Measurements from ENCODE around the gene C2orf68. TPM values are rescaled to one million over a fixed set of nuclear protein-coding genes. Genes with fewer than 3 reads are reported as not detected.
A peak's percentile ranks its signal among the peaks of the same experiment; 100 is the strongest.
"Not testable (repeated sequence)": the region's sequence is repeated elsewhere in the genome, so short reads cannot be mapped to it uniquely, and the experiment has no call there.

C2orf68 gene
- total and polyA plus RNA-seq, 2 of the 8 experiments (the other 6 are each of a cell fraction or from before 2014, with no cell fraction given) = 46.3 to 49.4 TPM

- H2AFZ ChIP-seq (ENCODE audit: low read length) = not testable (repeated sequence)
- H3K9ac ChIP-seq (replicated peaks in 1 of 4; ENCODE audit: extremely low read depth in 1 of 4, low read depth in 3 of 4, low read length in 3 of 4) = peak overlapping the region in 1 of 4 experiments; percentile 79; a peak in 1 of 7 replicates
Measured at GRCh38 chr2:85560403-85560726, 51.5 kb downstream of the C2orf68 start.

More at GRCh38 chr2:85560403-85560726, 51.5 kb downstream of the C2orf68 start:
- not testable (repeated sequence) for DNase-seq (ENCODE audit: low read depth in 1 of 2, low spot score in 2 of 2); H3K4ac ChIP-seq (replicated peaks; ENCODE audit: insufficient read length, low read depth, low read length); H4K5ac ChIP-seq (ENCODE audit: insufficient read length, low read depth, low read length); H3K23ac ChIP-seq (ENCODE audit: insufficient read length); H3K18ac ChIP-seq (ENCODE audit: extremely low read depth, low read length); H3K14ac ChIP-seq (ENCODE audit: insufficient read length); H3K27ac ChIP-seq (ENCODE audit: low read depth, low read length); H2BK12ac ChIP-seq (ENCODE audit: low read depth, low read length); H2BK120ac ChIP-seq (replicated peaks; ENCODE audit: low read depth, low read length); H2BK15ac ChIP-seq (ENCODE audit: low read length); H2AK5ac ChIP-seq (ENCODE audit: low read depth, low read length); H3K23me2 ChIP-seq (ENCODE audit: low read depth, low read length); H4K8ac ChIP-seq (ENCODE audit: extremely low read depth, insufficient read depth, low read length); H3K9me3 ChIP-seq (ENCODE audit: insufficient read depth in 2 of 2, low read depth in 1 of 2, low read length in 1 of 2); H3K4me1 ChIP-seq (replicated peaks in 1 of 4; ENCODE audit: control insufficient read depth in 3 of 4, insufficient read depth in 4 of 4, low read length in 3 of 4); H2BK20ac ChIP-seq (ENCODE audit: low read length); H4K91ac ChIP-seq (replicated peaks; ENCODE audit: insufficient read length, low read length); H3K27me3 ChIP-seq (replicated peaks in 1 of 4; ENCODE audit: control insufficient read depth in 3 of 4, extremely low read depth in 1 of 4, insufficient read depth in 3 of 4, low read length in 3 of 4); H3K79me1 ChIP-seq (ENCODE audit: low read depth, low read length); H2BK5ac ChIP-seq (ENCODE audit: low read depth, low read length); H4K20me1 ChIP-seq (replicated peaks in 1 of 2; ENCODE audit: control insufficient read depth in 1 of 2, insufficient read depth in 2 of 2, low read length in 2 of 2); H3K56ac ChIP-seq (replicated peaks; ENCODE audit: insufficient read length, low read depth, low read length); FAIRE-seq
- Histone ChIP-seq H3K36me3 (ENCODE audit: control insufficient read depth in 2 of 4, insufficient read depth in 4 of 4, low read length in 3 of 4) (peaks cover 3 to 15% (median 8%) of the 10 kb centered on the region in 4 experiments; a peak in 7 of 8 replicates), H3K4me2 (ENCODE audit: insufficient read depth in 1 of 2, low read depth in 2 of 2, low read length in 2 of 2) (peak overlapping the region; percentile 84 to 96), H3K79me2 (ENCODE audit: control insufficient read depth in 1 of 2, insufficient read depth in 2 of 2, low read length in 2 of 2) (peaks cover 0 to 18% of the 10 kb centered on the region in 2 experiments; a peak in 2 of 4 replicates), H3K4me3 (ENCODE audit: extremely low read depth in 1 of 4, insufficient read depth in 2 of 4, low read depth in 3 of 4, low read length in 4 of 4) (peak overlapping the region; percentile 68 to 90 (median 88); a peak in 6 of 8 replicates)
- POLR2A ChIA-PET (ENCODE audit: partially characterized antibody) = interaction anchor here (0.6 to 38.6 kb wide), 15 partner anchors 10 to 1144 kb away, joined by 3 to 1889 read pairs (median 5); partner anchors contain the start of genes C2orf68, CAPG, MAT2A and RNF181
- WGBS, 2 experiments (ENCODE audit: extremely low coverage in 1 of 2, insufficient coverage in 1 of 2, insufficient read length in 1 of 2, insufficient replicate concordance in 2 of 2, low coverage in 1 of 2, low lambda C conversion rate in 2 of 2, missing lambda C conversion rate in 1 of 2) = 90% methylated on average over 12 of the region's 12 CpGs; no CpG with 5 or more reads in 1 of the 2 experiments
- CTCF ChIA-PET (ENCODE audit: partially characterized antibody) = interaction anchor here (0.8 to 3.6 kb wide), 6 partner anchors 9 to 169 kb away, joined by 3 to 20 read pairs (median 4); no protein-coding TSS in a partner anchor
